ENCODE results near the gene ZFP64.
"Not testable (repeated sequence)": the region's sequence is repeated elsewhere in the genome, so short reads cannot be mapped to it uniquely, and the experiment has no call there.

DNA sequence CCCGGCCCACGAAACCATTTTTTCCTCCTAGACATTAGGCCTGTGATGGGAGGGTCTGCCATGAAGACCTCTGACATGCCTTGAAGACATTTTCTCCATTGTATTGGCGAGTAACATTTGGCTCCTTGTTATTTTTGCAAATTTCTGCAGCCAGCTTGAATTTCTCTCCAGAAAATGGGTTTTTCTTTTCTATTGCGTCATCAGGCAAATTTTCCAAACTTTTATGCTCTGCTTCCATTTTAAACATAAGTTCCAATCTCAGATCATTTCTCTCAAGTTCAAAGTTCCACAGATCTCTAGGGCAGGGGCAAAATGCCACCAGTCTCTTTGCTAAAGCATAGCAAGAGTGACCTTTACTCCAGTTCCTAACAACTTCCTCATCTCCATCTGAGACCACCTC lies 29.8 kb upstream of the ZFP64 start:
- TF ChIP-seq, protein P1, sequence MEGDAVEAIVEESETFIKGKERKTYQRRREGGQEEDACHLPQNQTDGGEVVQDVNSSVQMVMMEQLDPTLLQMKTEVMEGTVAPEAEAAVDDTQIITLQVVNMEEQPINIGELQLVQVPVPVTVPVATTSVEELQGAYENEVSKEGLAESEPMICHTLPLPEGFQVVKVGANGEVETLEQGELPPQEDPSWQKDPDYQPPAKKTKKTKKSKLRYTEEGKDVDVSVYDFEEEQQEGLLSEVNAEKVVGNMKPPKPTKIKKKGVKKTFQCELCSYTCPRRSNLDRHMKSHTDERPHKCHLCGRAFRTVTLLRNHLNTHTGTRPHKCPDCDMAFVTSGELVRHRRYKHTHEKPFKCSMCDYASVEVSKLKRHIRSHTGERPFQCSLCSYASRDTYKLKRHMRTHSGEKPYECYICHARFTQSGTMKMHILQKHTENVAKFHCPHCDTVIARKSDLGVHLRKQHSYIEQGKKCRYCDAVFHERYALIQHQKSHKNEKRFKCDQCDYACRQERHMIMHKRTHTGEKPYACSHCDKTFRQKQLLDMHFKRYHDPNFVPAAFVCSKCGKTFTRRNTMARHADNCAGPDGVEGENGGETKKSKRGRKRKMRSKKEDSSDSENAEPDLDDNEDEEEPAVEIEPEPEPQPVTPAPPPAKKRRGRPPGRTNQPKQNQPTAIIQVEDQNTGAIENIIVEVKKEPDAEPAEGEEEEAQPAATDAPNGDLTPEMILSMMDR (IDR thresholded peaks at IDR 0.05): not testable (repeated sequence)
- not testable (repeated sequence) for TF ChIP-seq POLR2A (IDR thresholded peaks at IDR 0.05)
